ENCODE results near the gene TNPO2.
A peak's percentile ranks its signal among the peaks of the same experiment; 100 is the strongest.

TNPO2 gene

DNA sequence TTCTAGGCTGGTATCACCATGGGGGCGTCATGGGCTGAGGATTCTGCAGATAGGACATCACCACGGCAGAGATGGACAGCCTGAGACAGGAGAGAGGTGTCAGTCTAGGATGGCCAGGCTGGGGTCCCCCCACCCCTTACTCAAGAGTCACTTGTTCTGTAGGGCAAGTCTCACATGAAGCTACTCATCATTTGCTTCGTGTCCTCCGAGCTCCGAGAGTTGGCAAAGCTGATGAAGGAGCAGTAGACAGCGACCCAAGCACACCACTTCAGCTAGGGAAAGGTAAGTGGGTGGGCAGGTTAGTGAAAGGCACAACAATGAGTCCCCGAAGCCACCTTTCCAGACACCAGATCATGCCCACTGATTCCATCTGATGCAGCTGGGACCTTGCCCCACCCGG, 55.4 kb downstream of the TNPO2 start:
- DNase-seq (ENCODE audit: insufficient read length, low spot score) = no peak
- FAIRE-seq = no peak
- no peak for TF ChIP-seq POLR2A (IDR thresholded peaks at IDR 0.05; ENCODE audit: low read depth, low read length)

DNA sequence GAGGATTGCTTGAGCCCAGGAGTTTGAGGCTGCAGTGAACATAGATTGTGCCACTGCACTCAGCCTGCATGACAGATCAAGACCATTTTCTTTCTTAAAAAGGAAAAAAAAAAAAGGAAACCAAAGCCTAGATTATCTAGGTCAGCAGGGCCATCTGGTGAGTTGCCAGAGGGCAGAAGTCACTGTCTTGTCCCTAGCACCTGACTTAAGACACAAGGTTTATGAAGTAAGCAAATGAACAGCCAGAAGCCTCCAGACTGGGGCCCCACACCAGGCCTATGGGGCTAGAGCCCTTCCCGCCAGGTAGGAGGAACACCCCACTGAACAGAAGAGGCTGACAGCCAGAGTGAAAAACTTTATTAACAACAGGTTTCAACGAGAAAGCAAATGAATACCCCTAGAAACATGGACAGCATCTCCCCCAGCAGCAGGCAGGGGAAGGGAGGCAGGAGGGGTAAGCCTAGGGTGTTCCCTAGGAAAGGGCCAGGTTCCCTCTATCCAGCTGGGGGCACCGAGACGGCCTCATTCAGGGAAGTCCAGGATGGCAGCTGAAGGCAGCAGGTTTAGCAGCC, 55.9 kb downstream of the TNPO2 start:
- no peak for TF ChIP-seq POLR2A (IDR thresholded peaks at IDR 0.05; ENCODE audit: low read depth, low read length)
- FAIRE-seq (no peak), DNase-seq (ENCODE audit: insufficient read length, low spot score) (no peak)

DNA sequence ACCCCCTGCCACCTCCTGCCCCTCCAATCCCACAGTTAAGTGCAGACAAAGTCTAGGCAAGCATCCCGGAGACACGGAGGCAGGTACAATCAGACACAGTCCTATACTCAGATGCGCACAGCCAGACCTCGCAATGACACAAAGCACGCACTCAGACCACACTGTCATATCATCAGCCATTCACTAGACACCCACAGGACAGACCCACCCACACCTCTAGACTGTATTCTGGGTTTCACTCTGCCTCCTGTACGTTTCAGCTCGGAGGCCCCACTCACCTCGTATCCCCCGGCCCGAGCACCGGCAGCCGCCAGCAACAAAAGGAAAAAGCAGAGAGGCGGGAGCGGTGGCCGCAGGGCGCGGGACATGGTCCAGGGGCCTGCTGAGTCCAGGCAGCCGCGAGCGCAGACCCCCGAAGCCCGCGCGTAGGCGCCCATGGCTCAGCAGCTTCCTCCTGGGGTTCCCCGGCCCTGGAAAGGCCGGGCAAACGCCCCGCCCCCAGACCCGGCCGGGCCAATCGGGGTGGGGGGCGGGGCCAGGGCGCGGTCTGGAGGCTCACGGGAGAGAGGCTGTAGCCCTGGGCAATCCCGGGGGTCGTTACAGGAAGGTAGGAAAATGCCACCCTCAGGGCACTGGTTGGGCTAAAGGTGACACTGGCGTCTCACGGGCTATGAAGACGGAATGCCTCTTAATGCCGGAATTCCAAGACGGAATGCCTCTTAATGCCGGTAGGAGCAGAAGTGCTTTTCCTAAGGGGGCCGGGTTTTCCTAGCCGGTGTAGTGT, 57.3 kb downstream of the TNPO2 start, which contains the start of the genes MAN2B1 and WDR83:
MAN2B1 (minus strand) TSS at position 478 of the 784 bp plus-strand sequence; CDS start at position 437, 41 bp downstream.
WDR83 (plus strand) TSS at position 543 of the 784 bp plus-strand sequence. CDS start 2,984 bp downstream, outside the sequence.
- peak; percentile 93 for DNase-seq (ENCODE audit: insufficient read length, low spot score)
- peak; percentile 40; the same call in 1 of the 2 replicates for TF ChIP-seq POLR2A (IDR thresholded peaks at IDR 0.05; ENCODE audit: low read depth, low read length)
- no peak for FAIRE-seq

DNA sequence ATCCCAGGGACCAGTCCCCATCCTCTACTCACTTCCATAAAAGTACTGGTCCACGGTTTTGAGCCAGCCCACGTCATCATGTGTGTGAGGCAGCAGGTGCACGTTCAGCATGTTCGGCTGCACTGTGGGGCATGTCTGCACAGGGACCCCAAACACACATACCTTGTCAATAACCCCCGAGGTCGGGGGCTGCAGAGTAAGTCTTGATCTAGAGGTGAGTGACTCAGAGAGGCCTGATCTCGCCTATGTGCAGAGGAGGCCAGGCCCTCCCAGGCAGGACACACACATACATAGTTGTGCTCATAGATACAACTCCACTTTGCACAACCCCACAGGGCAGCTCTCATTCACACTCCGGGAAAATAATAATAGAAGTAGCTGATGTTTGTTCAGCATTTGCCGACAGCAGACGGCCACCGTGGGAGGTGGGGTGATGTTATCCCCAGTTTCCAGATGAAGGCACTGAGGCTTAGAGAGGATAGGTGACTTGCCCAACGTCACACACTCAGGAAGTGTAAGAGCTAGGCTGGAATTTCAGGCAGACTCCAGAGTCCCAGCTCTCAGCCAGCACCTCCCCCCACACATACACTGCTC, 58.0 kb downstream of the TNPO2 start:
- DNase-seq (ENCODE audit: insufficient read length, low spot score) = no peak
- no peak for TF ChIP-seq POLR2A (IDR thresholded peaks at IDR 0.05; ENCODE audit: low read depth, low read length)
- no peak for FAIRE-seq

DNA sequence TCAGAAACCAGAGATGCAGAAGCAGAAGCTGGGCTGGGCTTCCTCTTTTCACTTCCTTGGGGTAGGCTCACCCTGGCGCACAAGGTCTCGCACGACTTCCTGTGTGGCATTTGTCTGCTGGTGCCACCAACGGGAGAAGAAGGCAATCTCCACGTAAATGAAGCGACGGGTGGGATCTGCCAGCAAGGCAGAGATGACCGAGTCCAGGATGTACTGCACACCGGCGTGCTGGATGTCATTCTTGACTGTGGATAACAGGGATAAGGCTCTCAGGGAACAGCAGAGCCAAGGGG, 58.5 kb downstream of the TNPO2 start:
- FAIRE-seq (no peak), DNase-seq (ENCODE audit: insufficient read length, low spot score) (no peak)
- TF ChIP-seq POLR2A (IDR thresholded peaks at IDR 0.05; ENCODE audit: low read depth, low read length) = no peak

DNA sequence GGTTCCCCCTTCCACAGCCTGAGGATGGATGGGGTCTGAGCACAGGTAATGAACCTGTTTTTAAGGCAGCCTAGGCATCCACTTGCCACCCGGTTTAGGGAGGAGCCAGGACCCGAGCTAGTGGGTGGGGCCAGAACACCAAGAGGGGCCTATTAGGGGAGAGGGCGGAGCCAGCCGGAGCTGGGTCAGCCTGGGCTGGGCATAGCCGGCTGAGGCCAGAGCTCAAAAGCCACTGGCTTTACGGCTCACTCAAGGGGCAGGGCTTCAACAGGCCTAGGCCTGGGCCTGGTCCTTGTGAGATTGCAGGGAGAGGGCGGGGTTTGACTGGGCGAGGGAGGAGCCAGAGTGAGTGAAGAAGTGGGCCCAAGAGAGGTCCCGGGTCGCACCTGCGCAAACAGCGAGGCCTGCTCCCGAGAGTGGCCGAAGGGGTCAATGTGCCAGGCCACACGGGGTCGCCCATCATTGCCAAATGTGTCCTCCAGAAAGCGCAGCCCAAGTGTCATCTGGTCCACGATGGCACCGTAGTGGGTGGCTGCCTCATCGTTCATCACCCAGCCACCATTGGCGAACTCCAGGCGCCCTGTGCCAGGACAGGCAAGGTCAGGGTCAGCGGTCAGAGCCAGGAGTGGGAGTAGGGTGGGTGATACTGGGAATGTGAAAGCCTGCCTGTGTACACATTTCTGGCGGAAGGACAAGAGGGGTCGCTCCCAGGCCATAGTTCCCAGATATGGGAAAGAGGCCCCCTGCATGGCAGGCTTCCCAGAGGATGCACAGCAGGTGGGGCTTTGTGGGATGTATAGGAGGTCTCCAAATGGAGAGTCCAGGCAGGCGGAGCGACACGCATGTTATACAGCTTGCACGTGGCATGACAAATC, 59.1 kb downstream of the TNPO2 start:
- DNase-seq (ENCODE audit: insufficient read length, low spot score) = peak; percentile 38
- TF ChIP-seq POLR2A (IDR thresholded peaks at IDR 0.05; ENCODE audit: low read depth, low read length) = no peak
- no peak for FAIRE-seq

DNA sequence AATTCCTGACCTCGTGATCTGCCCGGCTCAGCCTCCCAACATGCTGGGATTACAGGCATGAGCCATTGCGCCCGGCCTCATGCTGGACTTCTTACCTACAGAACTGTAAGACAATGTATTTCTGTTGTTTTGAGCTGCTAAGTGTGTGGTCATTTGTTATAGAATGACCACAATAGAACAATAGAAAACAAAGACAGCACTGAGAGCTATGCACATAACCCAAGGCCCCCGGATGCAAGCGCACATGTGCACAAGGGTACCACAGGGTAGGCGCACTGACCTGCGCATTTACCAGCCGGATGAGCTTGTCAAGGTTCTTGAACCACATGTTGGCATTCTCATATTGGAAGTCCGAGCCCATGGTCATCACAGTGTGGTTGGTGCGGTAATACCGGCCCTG, 62.8 kb downstream of the TNPO2 start:
- FAIRE-seq (no peak), DNase-seq (ENCODE audit: insufficient read length, low spot score) (no peak)
- TF ChIP-seq POLR2A (IDR thresholded peaks at IDR 0.05; ENCODE audit: low read depth, low read length) = no peak

DNA sequence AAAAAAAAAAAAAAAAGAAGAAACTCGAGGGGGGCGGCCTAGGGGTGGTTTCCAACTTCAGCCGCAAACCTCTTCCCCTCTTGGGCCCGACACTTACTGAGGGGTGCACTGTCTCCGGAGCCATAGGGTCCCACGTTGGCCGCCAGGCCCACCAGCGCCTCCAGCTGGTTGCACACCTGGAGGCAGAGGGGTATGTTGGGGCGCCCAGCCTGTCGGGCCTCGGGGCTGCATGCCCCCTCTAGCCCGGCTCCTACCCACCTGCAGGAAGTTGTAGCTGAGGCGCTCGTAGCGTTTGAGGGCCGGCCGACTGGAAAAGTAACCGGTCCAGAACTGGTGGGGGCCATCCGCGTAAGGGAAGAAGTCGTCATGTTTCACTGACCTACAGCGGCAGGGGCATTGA, 65.8 kb downstream of the TNPO2 start:
- DNase-seq (ENCODE audit: insufficient read length, low spot score) = no peak
- no peak for TF ChIP-seq POLR2A (IDR thresholded peaks at IDR 0.05; ENCODE audit: low read depth, low read length)
- FAIRE-seq = no peak

DNA sequence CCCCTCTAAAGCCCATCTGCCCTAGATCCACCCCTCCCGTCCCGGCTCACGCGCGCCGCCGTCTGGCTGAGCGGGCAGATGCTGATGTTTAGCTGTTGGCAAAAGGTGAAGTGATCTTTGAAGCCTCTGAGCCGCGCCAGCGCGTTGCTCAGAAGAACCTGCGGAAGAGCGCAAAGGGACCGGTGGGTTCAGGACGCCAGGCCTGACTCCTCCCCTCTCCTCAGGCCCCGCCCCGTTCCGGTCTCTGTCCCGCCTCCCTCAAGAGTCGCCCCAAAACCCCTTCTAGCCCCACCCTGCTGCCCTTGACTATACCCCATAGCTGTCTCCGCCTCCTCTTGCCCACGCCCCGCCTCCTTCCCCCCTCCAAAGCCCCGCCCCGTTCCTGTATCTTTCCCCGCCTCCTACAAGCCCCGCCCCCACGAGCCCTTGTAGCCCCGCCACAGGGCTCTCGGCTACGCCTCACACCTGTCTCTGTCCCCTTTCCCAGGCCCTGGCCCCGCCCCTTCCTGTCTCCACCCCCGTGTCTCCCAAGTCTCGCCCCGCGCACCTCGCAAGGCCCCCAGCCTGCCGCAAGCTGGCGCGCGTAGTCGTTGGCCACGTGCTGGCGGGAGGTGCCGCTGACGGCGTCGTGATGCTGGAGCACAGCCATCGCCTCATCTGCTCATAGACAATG, 66.7 kb downstream of the TNPO2 start:
- TF ChIP-seq POLR2A (IDR thresholded peaks at IDR 0.05; ENCODE audit: low read depth, low read length) = no peak
- no peak for FAIRE-seq
- DNase-seq (ENCODE audit: insufficient read length, low spot score) = no peak

DNA sequence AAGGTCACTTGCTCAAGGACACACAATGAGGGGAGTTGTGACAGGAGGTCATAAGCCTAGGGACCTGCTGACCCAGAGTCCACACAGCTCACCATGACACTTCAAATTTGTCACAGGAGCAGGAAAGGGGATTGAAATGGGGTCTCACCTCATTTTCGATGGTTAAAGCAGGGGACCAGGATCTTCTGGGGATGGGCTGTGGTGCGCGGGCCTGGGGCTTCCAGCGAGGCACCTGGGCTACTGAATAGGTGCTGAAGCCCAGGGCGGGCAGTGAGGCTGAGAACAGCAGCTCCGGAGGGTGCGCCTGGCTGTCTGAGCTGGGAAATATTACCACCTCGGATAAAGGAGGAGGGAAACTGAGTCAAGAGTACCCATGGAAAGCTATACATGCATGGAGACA, 68.2 kb downstream of the TNPO2 start:
- no peak for FAIRE-seq
- DNase-seq (ENCODE audit: insufficient read length, low spot score) = no peak
- TF ChIP-seq POLR2A (IDR thresholded peaks at IDR 0.05; ENCODE audit: low read depth, low read length) = no peak

DNA sequence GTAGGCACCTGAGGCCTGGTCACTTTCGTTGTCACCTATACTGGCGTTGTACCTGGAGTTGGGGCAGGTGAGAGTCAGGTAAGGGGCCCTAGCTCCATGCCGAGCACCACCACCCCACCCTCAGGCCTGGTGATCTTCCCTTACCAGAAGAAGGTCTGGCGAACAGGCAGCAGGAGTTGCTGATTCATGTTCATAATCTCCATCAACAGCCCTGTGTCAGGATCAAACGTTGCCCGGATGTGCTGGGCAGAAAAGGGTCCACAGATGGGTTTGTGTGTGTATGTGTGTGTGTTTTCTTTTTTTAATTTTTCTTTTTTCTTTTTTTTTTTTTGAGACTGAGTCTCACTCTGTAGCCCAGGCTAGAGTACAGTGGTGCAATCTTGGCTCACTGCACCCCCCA, 71.5 kb downstream of the TNPO2 start:
- FAIRE-seq (no peak), DNase-seq (ENCODE audit: insufficient read length, low spot score) (no peak)
- no peak for TF ChIP-seq POLR2A (IDR thresholded peaks at IDR 0.05; ENCODE audit: low read depth, low read length)

DNA sequence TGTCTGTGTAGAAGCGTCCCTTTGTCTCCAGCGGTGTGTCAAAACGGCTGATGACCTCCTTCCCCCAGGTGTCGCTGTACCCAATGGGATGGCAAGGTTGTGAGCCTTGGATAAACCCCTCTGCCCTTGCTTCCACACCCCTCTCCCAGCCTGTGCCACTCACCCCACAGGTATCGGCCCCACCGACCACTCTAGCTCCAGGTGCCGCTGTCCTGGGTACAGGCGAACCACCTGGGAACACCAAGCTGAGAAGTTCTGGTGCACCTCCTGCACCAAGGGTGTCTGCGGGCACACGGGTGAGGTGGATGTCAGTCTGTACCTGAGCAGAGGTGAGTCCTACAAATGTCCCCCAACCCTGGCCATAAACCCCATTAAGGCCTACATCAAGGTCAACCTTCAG, 73.8 kb downstream of the TNPO2 start:
- no peak for TF ChIP-seq POLR2A (IDR thresholded peaks at IDR 0.05; ENCODE audit: low read depth, low read length)
- no peak for FAIRE-seq
- DNase-seq (ENCODE audit: insufficient read length, low spot score) = no peak
